HG03432 (cell line): ENCODE results near the gene MINK1.

Experiments used
- ATAC-seq: cut with Tn5 transposase; IDR thresholded peaks from one replicate; pipeline ENCODE4 v1.9.1; 2021; ENCODE audit warnings: mild to moderate bottlenecking, moderate library complexity; ENCODE audit not compliant: unreplicated experiment

MINK1 gene

GRCh38 chr17:4810696-4811290 lies 22.3 kb upstream of the MINK1 start:
- no peak for ATAC-seq

- no peak for ATAC-seq
Observed at GRCh38 chr17:4811471-4811870, 21.7 kb upstream of the MINK1 start.

GRCh38 chr17:4812690-4813089 lies 20.4 kb upstream of the MINK1 start:
- no peak for ATAC-seq

- ATAC-seq: no peak
Observed at GRCh38 chr17:4815043-4815675, 18.0 kb upstream of the MINK1 start.

- no peak for ATAC-seq
Observed at GRCh38 chr17:4816826-4817225, 16.3 kb upstream of the MINK1 start.

GRCh38 chr17:4818276-4818675 lies 14.9 kb upstream of the MINK1 start:
- no peak for ATAC-seq

GRCh38 chr17:4822835-4823234 lies 10.3 kb upstream of the MINK1 start:
- ATAC-seq: no peak

- ATAC-seq: no peak
Observed at GRCh38 chr17:4823373-4824089, 9.6 kb upstream of the MINK1 start.

- ATAC-seq: no peak
Observed at GRCh38 chr17:4827399-4827798, 5.7 kb upstream of the MINK1 start.

GRCh38 chr17:4832829-4833177 lies 337 bp upstream of the MINK1 start:
- ATAC-seq: peak; percentile 9

GRCh38 chr17:4833941-4834680 lies 971 bp downstream of the MINK1 start:
- ATAC-seq: no peak

- no peak for ATAC-seq
Observed at GRCh38 chr17:4834681-4835020, 1.5 kb downstream of the MINK1 start.

- ATAC-seq: no peak
Observed at GRCh38 chr17:4836221-4836620, 3.1 kb downstream of the MINK1 start.

GRCh38 chr17:4837471-4838308 lies 4.5 kb downstream of the MINK1 start:
- no peak for ATAC-seq

GRCh38 chr17:4838309-4838785 lies 5.2 kb downstream of the MINK1 start:
- no peak for ATAC-seq

GRCh38 chr17:4839221-4839620 lies 6.1 kb downstream of the MINK1 start:
- ATAC-seq: no peak

GRCh38 chr17:4839965-4840892 lies 7.1 kb downstream of the MINK1 start:
- no peak for ATAC-seq

GRCh38 chr17:4840893-4841242 lies 7.7 kb downstream of the MINK1 start:
- no peak for ATAC-seq

GRCh38 chr17:4842376-4842775 lies 9.2 kb downstream of the MINK1 start:
- no peak for ATAC-seq
